ENCODE data around the gene TRIM24.

- no peak for TF ChIP-seq CTCF (conservative IDR thresholded peaks at IDR 0.05)
- TF ChIP-seq ZFX (IDR thresholded peaks at IDR 0.05), result no peak
Observed at GRCh38 chr7:138514044-138514443, 54.0 kb downstream of the TRIM24 start.
